ENCODE measurements around the gene TRPM3.

DNA sequence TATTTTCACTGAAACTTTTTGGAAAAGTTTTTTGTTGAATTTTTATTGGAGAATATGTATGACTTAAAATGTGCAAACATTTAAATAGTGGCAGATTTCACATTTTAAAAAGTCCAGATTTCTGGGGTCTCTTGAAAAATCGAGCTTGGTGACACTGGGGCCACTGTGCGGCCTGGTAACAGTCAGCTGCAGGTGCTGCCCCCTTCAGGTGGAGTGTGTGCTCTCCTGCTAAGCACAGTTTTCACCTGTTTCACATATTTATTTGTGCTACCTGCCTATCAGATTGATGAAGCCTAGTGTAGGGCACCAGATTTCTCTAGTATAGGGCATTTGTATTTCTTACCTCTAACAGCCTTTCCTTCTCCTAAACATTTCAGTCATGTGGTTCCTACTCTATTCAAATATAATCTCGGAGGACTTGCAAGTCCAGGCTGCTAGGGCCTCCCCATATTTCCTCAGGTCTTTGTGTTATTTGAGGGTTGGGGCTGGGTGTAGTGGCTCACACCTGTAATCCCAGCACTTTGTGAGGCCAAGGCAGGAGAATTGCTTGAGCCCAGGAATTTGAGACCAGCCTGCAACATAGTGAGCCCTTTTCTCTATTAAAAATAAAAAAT is 611.2 kb downstream of the TRPM3 start:
- TF ChIP-seq, protein P1, sequence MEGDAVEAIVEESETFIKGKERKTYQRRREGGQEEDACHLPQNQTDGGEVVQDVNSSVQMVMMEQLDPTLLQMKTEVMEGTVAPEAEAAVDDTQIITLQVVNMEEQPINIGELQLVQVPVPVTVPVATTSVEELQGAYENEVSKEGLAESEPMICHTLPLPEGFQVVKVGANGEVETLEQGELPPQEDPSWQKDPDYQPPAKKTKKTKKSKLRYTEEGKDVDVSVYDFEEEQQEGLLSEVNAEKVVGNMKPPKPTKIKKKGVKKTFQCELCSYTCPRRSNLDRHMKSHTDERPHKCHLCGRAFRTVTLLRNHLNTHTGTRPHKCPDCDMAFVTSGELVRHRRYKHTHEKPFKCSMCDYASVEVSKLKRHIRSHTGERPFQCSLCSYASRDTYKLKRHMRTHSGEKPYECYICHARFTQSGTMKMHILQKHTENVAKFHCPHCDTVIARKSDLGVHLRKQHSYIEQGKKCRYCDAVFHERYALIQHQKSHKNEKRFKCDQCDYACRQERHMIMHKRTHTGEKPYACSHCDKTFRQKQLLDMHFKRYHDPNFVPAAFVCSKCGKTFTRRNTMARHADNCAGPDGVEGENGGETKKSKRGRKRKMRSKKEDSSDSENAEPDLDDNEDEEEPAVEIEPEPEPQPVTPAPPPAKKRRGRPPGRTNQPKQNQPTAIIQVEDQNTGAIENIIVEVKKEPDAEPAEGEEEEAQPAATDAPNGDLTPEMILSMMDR (IDR thresholded peaks at IDR 0.05 in 8 of 11, conservative IDR thresholded peaks at IDR 0.05 in 3 of 11) = peak in 7 of 11 experiments; percentile 25 to 64 (median 45)
- no peak for TF ChIP-seq POLR2A (IDR thresholded peaks at IDR 0.05)

All from spleen (tissue), 7 donors.